GM23338 (cell line): ENCODE results near the gene ASXL2.

Source experiments
- CREB1 ChIP-seq: fragments of 250-450 bp; sonication (Bioruptor Pico); IDR thresholded peaks from 2 replicates; pipeline ENCODE4 v1.5.0; 2020; ENCODE audit warnings: low read depth, mild to moderate bottlenecking, moderate library complexity
- CTCF ChIP-seq, 2 experiments: fragments of 200-600 bp in 1 of 2; sonication (generic) in 1 of 2; conservative IDR thresholded peaks; 2 replicates each; pipeline versions ENCODE4 v1.5.1 to v1.6.1; 2016 to 2017; ENCODE audit warnings: antibody characterized with exemption in 2 of 2, low read depth in 2 of 2, mild to moderate bottlenecking in 2 of 2, moderate library complexity in 1 of 2
- EZH2 ChIP-seq: fragments of 200-600 bp; sonication (generic); IDR thresholded peaks from one replicate; pipeline ENCODE4 v1.8.0; 2017; ENCODE audit warnings: antibody characterized with exemption, mild to moderate bottlenecking, low read depth; ENCODE audit not compliant: unreplicated experiment
- EZH2phosphoT487 ChIP-seq: fragments of 200-600 bp; sonication (generic); IDR thresholded peaks from one replicate; pipeline ENCODE4 v1.8.1; 2018; ENCODE audit warnings: antibody characterized with exemption; ENCODE audit not compliant: unreplicated experiment
- JUNB ChIP-seq: IDR thresholded peaks from one replicate; pipeline ENCODE4 v1.6.1; 2016; ENCODE audit warnings: antibody characterized with exemption; ENCODE audit not compliant: unreplicated experiment
- NANOG ChIP-seq: IDR thresholded peaks from 2 replicates; pipeline ENCODE4 v1.6.1; 2016; ENCODE audit warnings: antibody characterized with exemption, borderline replicate concordance
- POLR2AphosphoS5 ChIP-seq: IDR thresholded peaks from 2 replicates; pipeline ENCODE4 v1.6.1; 2016; ENCODE audit warnings: antibody characterized with exemption, low read depth
- ZNF114 ChIP-seq: fragments of 250-450 bp; sonication (Bioruptor Pico); IDR thresholded peaks from 2 replicates; pipeline ENCODE4 v1.5.0; 2020; ENCODE audit warnings: mild to moderate bottlenecking, moderate library complexity
- TF ChIP-seq, protein P1 (sequence below): IDR thresholded peaks from 2 replicates; pipeline ENCODE4 v1.6.1; 2016; ENCODE audit warnings: antibody characterized with exemption
- TF ChIP-seq, protein P2 (sequence below): IDR thresholded peaks from one replicate; pipeline ENCODE4 v1.6.1; 2018; ENCODE audit warnings: antibody characterized with exemption; ENCODE audit not compliant: unreplicated experiment

- TF ChIP-seq, protein P1, sequence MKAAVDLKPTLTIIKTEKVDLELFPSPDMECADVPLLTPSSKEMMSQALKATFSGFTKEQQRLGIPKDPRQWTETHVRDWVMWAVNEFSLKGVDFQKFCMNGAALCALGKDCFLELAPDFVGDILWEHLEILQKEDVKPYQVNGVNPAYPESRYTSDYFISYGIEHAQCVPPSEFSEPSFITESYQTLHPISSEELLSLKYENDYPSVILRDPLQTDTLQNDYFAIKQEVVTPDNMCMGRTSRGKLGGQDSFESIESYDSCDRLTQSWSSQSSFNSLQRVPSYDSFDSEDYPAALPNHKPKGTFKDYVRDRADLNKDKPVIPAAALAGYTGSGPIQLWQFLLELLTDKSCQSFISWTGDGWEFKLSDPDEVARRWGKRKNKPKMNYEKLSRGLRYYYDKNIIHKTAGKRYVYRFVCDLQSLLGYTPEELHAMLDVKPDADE, result no peak
- no peak for TF ChIP-seq CTCF (conservative IDR thresholded peaks at IDR 0.05; ENCODE audit: low read depth in 2 of 2)
- TF ChIP-seq CREB1 (CRISPR knock-in tag), result no peak
- no peak for TF ChIP-seq EZH2
- TF ChIP-seq POLR2AphosphoS5, result no peak
- TF ChIP-seq NANOG, result no peak
- TF ChIP-seq, protein P2, sequence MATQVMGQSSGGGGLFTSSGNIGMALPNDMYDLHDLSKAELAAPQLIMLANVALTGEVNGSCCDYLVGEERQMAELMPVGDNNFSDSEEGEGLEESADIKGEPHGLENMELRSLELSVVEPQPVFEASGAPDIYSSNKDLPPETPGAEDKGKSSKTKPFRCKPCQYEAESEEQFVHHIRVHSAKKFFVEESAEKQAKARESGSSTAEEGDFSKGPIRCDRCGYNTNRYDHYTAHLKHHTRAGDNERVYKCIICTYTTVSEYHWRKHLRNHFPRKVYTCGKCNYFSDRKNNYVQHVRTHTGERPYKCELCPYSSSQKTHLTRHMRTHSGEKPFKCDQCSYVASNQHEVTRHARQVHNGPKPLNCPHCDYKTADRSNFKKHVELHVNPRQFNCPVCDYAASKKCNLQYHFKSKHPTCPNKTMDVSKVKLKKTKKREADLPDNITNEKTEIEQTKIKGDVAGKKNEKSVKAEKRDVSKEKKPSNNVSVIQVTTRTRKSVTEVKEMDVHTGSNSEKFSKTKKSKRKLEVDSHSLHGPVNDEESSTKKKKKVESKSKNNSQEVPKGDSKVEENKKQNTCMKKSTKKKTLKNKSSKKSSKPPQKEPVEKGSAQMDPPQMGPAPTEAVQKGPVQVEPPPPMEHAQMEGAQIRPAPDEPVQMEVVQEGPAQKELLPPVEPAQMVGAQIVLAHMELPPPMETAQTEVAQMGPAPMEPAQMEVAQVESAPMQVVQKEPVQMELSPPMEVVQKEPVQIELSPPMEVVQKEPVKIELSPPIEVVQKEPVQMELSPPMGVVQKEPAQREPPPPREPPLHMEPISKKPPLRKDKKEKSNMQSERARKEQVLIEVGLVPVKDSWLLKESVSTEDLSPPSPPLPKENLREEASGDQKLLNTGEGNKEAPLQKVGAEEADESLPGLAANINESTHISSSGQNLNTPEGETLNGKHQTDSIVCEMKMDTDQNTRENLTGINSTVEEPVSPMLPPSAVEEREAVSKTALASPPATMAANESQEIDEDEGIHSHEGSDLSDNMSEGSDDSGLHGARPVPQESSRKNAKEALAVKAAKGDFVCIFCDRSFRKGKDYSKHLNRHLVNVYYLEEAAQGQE, result no peak
- no peak for TF ChIP-seq EZH2phosphoT487
- TF ChIP-seq JUNB, result no peak
- TF ChIP-seq ZNF114, result no peak
Observed at GRCh38 chr2:25749676-25750075, 128.6 kb downstream of the ASXL2 start.
